Lung (tissue), 12 donors: ENCODE data around the gene GIGYF2. TPM values are rescaled to one million over a fixed set of nuclear protein-coding genes. Genes with fewer than 3 reads are reported as not detected.

ENCODE experiments used
- ATAC-seq: fragments of 200-7000 bp; cut with Tn5 transposase; one replicate; pipeline ENCODE4 v1.9.1; 2020; ENCODE audit warnings: moderate number of reproducible peaks; ENCODE audit not compliant: insufficient read depth, low FRiP score
- DNase-seq, 3 donors: peaks; one replicate each; pipeline ENCODE4 v3.0.0-alpha.2; 2013 to 2017
- H3K27ac ChIP-seq, 2 donors: one replicate each; pipeline ENCODE4 v1.5.1; 2013; ENCODE audit warnings: mild to moderate bottlenecking in 2 of 2, moderate library complexity in 2 of 2, control low read depth in 1 of 2, inconsistent platforms in 1 of 2, low read depth in 1 of 2, low read length in 1 of 2
- H3K27me3 ChIP-seq, 3 donors: one replicate each; pipeline ENCODE4 v1.5.1; 2013; ENCODE audit warnings: low read length in 2 of 3; ENCODE audit not compliant: control insufficient read depth in 3 of 3, insufficient read depth in 3 of 3
- H3K36me3 ChIP-seq, 4 donors: one replicate each; pipeline ENCODE4 v1.5.1; 2013; ENCODE audit warnings: low read length in 4 of 4, mild to moderate bottlenecking in 1 of 4, moderate library complexity in 1 of 4; ENCODE audit not compliant: control insufficient read depth in 4 of 4, insufficient read depth in 4 of 4
- H3K4me1 ChIP-seq, 5 donors: one replicate each; pipeline ENCODE4 v1.5.1; 2013; ENCODE audit warnings: low read length in 5 of 5, mild to moderate bottlenecking in 2 of 5, moderate library complexity in 1 of 5; ENCODE audit not compliant: control insufficient read depth in 5 of 5, insufficient read depth in 5 of 5
- H3K4me3 ChIP-seq: one replicate; pipeline ENCODE4 v1.5.1; 2013; ENCODE audit warnings: mild to moderate bottlenecking, control low read depth, moderate library complexity
- H3K9ac ChIP-seq, 2 donors: one replicate each; pipeline ENCODE4 v1.5.1; 2013; ENCODE audit warnings: low read length in 2 of 2, control low read depth in 1 of 2; ENCODE audit not compliant: insufficient read depth in 1 of 2
- H3K9me3 ChIP-seq, 4 donors: one replicate each; pipeline ENCODE4 v1.5.1; 2013; ENCODE audit warnings: low read length in 3 of 4, mild to moderate bottlenecking in 1 of 4, moderate library complexity in 1 of 4; ENCODE audit not compliant: control insufficient read depth in 4 of 4, insufficient read depth in 3 of 4
- CTCF ChIP-seq: IDR thresholded peaks from 2 replicates; pipeline ENCODE4 v1.5.1; 2012; ENCODE audit warnings: mild to moderate bottlenecking; ENCODE audit errors: control extremely low read depth, extremely low read depth
- WGBS, 2 donors: extraction: QIAGEN DNeasy Blood & Tissue Kit; methylation state at CpG; one replicate each; pipeline ENCODE4 v1.1.7; 2013; 5-methylcytosine and 5-hydroxymethylcytosine counted together
- polyA plus RNA-seq, 2 donors: library from polyadenylated mRNA; stranded (reverse); fragments of 200-250 nt; gene quantifications; one replicate each; pipeline ENCODE4 v1.2.1, GENCODE V29; 2013
- total RNA-seq, 2 donors: library from RNA; depleted of rRNA in 1 of 2; stranded (reverse); fragments of >200 nt in 1 of 2; gene quantifications; one replicate each; pipeline ENCODE4 v1.2.1, GENCODE V29; 2014 to 2021
- donor health status: control.
- donor health status: control.
- donor health status: Bipolar disorder and iron deficiency.
- donor health status: healthy.
- donor health status: DM: yes; HTN: yes; CAD: no.

Gene GIGYF2
- total and polyA plus RNA-seq, 4 donors: 15.9 to 145 (median 37.3) TPM

DNA sequence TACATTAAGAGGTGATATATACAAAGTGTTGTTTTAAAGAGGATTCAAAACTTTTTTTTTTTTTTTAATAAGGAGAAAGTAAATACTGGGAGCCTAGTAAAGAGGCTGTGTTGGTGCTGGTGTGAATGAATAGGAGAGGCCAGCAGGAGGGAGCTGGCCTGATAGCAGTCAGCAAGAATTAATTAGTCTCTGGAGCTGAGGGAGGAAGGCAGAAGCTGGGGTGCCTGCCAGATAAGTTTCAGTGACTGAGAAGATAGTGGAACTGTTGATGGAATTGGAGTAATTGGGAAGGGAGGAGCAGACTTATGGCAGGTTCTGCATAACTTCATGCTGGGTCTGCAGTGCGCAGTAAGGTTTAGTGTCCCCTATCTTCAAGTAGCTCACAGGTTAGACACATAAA, 136.7 kb downstream of the GIGYF2 start:
- Histone ChIP-seq H3K4me3 (no peak overlapping the region), H3K9me3 (no peaks in the 10 kb centered on the region), H3K4me1 (peaks cover 2 to 21% (median 8%) of the 10 kb centered on the region in 5 donors), H3K9ac (no peak overlapping the region), H3K36me3 (peaks cover 28 to 39% (median 35%) of the 10 kb centered on the region in 4 donors), H3K27ac (no peak overlapping the region), H3K27me3 (no peaks in the 10 kb centered on the region)
- no peak for TF ChIP-seq CTCF
- WGBS, 2 donors: 97 to 100% methylated on average over 1 of the region's 1 CpG
- no peak for ATAC-seq
- DNase-seq: no peak

DNA sequence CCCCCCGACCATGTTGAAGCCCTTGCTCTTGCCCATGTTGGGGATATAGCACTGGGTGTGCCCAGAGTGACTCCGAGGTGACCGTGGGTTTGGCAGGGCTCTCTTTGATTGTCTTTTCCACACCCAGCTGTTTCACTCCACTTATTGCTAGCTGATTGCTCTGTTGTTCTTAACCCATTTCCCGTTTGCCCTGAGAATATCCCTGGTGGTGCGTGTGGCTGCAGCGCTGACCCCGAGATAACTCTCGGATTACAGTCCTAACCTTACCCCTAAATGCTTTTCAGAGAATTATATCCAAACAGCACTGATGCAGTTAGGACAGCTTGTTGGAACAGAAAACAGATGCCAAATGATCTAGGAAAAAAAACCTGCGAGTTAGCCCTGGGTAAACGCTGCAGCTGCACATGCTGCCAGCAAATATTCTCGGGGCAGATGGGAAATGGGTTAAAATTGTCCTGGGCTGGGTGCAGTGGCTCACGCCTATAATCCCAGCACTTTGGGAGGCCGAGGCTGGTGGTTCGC, 138.6 kb downstream of the GIGYF2 start:
- WGBS, 2 donors: 77 to 87% methylated on average over 14 of the region's 14 CpGs

DNA sequence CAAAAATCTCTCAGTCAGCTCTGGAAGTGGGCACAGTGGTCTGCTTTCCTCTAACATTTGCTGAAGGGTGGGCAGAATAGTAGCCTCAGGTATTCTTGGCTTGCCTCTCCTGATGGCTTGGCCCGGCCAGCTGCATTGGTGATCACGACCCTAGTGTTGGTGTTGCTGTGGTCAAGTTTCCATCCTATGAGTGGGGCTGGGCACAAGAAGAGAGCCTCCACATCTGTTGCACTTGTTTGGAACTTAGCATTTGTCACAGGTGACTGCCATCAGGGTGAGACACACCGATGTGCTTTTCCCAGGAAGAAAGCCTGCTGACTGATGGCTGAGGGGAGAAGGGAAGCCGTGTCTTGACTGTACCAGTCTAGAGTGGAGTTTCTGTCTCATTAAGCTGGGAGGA, 139.8 kb downstream of the GIGYF2 start:
- H3K36me3 ChIP-seq: peaks cover 15 to 34% (median 26%) of the 10 kb centered on the region in 4 donors
- no peak for TF ChIP-seq CTCF
- ATAC-seq (no peak), DNase-seq (no peak)
- peaks cover 2 to 24% (median 17%) of the 10 kb centered on the region in 5 donors for H3K4me1 ChIP-seq
- no peak overlapping the region for H3K9ac ChIP-seq
- H3K27me3 ChIP-seq: no peaks in the 10 kb centered on the region
- H3K27ac ChIP-seq: no peak overlapping the region
- no peak overlapping the region for H3K4me3 ChIP-seq
- 96% methylated on average over 4 of the region's 4 CpGs for WGBS, 2 donors
- no peaks in the 10 kb centered on the region for H3K9me3 ChIP-seq

More for the DNA sequence above, 138.6 kb downstream of the GIGYF2 start:
- no peak for TF ChIP-seq CTCF
- DNase-seq (no peak), ATAC-seq (no peak)
- peaks cover 2 to 24% (median 17%) of the 10 kb centered on the region in 5 donors for H3K4me1 ChIP-seq
- no peak overlapping the region for H3K27ac ChIP-seq
- no peak overlapping the region for H3K4me3 ChIP-seq
- no peaks in the 10 kb centered on the region for H3K27me3 ChIP-seq
- H3K9ac ChIP-seq: no peak overlapping the region
- H3K36me3 ChIP-seq: peaks cover 20 to 40% (median 33%) of the 10 kb centered on the region in 4 donors
- H3K9me3 ChIP-seq: no peaks in the 10 kb centered on the region
